Left ventricle myocardium inferior (tissue), 1 donor: ENCODE data around the gene HPX. TPM values are rescaled to one million over a fixed set of nuclear protein-coding genes. Genes with fewer than 3 reads are reported as not detected.
A peak's percentile ranks its signal among the peaks of the same experiment; 100 is the strongest.

Experiments
- DNase-seq: peaks from one replicate; pipeline ENCODE4 v3.0.0-alpha.2; 2020
- H3K27ac ChIP-seq: fragments of 200-600 bp; replicated peaks from 2 replicates; pipeline ENCODE4 v1.8.0; 2021
- H3K27me3 ChIP-seq: fragments of 200-600 bp; 2 replicates; pipeline ENCODE4 v1.8.0; 2021; ENCODE audit warnings: low read depth
- H3K36me3 ChIP-seq: fragments of 200-600 bp; 2 replicates; pipeline ENCODE4 v1.8.0; 2021
- H3K4me1 ChIP-seq: fragments of 200-600 bp; 2 replicates; pipeline ENCODE4 v1.8.0; 2021
- H3K4me3 ChIP-seq: fragments of 200-600 bp; 2 replicates; pipeline ENCODE4 v1.8.0; 2021; ENCODE audit warnings: mild to moderate bottlenecking, moderate library complexity
- H3K9me3 ChIP-seq: fragments of 200-600 bp; replicated peaks from 2 replicates; pipeline ENCODE4 v1.8.0; 2021
- CTCF ChIP-seq: fragments of 200-600 bp; IDR thresholded peaks from 2 replicates; pipeline ENCODE4 v1.8.0; 2021; ENCODE audit warnings: antibody characterized with exemption, mild to moderate bottlenecking, borderline replicate concordance
- intact Hi-C: fragments of 100-400 bp; cut with micrococcal nuclease; formaldehyde crosslinking; loops from one replicate; pipeline ENCODE4 v1.11.0; 2022
- total RNA-seq: library from RNA; stranded (reverse); fragmentation: NEBNext Ultra II Directional; extraction: Animal tissue kit (Norgen Biotek cat#: 25700); gene quantifications from one replicate; pipeline ENCODE4 v1.2.1, GENCODE V29; 2021
- donor health status: DM: no; HTN: yes; CAD: no; lungs with severe emphysema.

Gene HPX
- total RNA-seq, 1 donor from 2014 or later: 0.44 TPM

DNA sequence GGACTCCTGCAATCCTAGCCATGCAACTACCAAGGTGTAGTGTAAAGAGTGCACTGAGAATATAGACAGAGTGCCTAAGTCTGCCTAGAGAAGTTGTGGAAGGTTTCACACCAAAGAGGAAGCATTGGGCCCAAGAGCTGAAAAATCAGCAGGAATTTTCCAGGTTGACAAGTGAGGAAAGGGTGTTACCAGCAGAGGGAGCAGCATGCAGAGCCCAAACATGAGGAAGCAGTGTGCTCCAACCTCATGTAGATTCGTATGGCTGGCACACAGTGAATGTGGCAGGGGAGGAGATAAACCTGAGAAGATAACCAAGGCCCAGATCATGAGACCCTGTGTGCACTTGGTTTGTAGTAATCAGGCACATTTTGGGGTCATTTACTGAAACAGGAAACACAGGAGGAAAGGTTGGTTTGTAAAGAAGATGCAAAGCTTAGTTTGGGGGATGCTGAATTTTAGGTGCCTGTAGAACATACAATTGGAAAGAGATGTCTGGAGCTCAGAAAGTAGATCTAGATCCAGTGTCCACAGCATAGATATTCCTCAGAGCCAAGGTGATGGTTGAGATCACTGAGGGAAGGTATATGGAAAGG is 1.7 kb downstream of the HPX start:
- intact Hi-C loops: no loop called here
- TF ChIP-seq CTCF: peak; percentile 74
- H3K4me3 ChIP-seq: no peak overlapping the region
- no peak for DNase-seq
- H3K36me3 ChIP-seq: no peaks in the 10 kb centered on the region
- no peaks in the 10 kb centered on the region for H3K27me3 ChIP-seq
- no peaks in the 10 kb centered on the region for H3K9me3 ChIP-seq
- H3K27ac ChIP-seq: no peak overlapping the region
- no peaks in the 10 kb centered on the region for H3K4me1 ChIP-seq

DNA sequence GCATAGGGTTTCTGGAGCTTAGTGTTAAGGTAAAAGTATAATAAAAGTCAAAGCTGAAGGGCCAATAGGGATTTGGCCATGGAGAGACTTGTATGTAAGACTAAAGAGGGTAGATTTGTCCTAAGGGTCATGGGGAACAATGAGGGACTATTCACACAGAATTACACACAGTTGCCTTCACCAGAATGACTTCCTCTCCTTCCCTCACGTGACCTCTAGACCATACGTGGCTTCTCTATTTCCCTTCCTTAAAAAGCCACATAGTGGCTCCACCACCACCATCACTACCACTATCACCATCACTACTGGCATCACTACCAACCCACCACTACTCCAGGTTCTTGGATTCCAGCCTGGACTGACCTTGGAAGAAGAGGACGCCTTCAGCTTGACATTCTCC is 2.8 kb downstream of the HPX start:
- no peak for DNase-seq
- no peak for TF ChIP-seq CTCF
- Histone ChIP-seq H3K27ac (no peak overlapping the region), H3K4me3 (no peak overlapping the region), H3K4me1 (no peaks in the 10 kb centered on the region), H3K9me3 (no peaks in the 10 kb centered on the region), H3K36me3 (no peaks in the 10 kb centered on the region), H3K27me3 (no peaks in the 10 kb centered on the region)
- intact Hi-C loops: no loop called here

GRCh38 chr11:6437423-6437822 is 3.4 kb downstream of the HPX start:
- no peak for DNase-seq
- H3K27me3 ChIP-seq: no peaks in the 10 kb centered on the region
- no peaks in the 10 kb centered on the region for H3K9me3 ChIP-seq
- no peaks in the 10 kb centered on the region for H3K36me3 ChIP-seq
- H3K27ac ChIP-seq: no peak overlapping the region
- no peak overlapping the region for H3K4me3 ChIP-seq
- H3K4me1 ChIP-seq: no peaks in the 10 kb centered on the region
- intact Hi-C loops: no loop called here
- TF ChIP-seq CTCF: no peak

GRCh38 chr11:6433998-6434660 is 6.7 kb downstream of the HPX start:
- Histone ChIP-seq H3K9me3 (no peaks in the 10 kb centered on the region), H3K27me3 (no peaks in the 10 kb centered on the region), H3K4me1 (no peaks in the 10 kb centered on the region), H3K36me3 (no peaks in the 10 kb centered on the region), H3K27ac (no peak overlapping the region), H3K4me3 (no peak overlapping the region)
- TF ChIP-seq CTCF: no peak
- intact Hi-C loops: no loop called here
- DNase-seq: no peak

- Histone ChIP-seq H3K9me3 (no peaks in the 10 kb centered on the region), H3K27ac (no peak overlapping the region), H3K4me1 (no peaks in the 10 kb centered on the region), H3K27me3 (no peaks in the 10 kb centered on the region), H3K4me3 (no peak overlapping the region), H3K36me3 (no peaks in the 10 kb centered on the region)
- no peak for TF ChIP-seq CTCF
- no peak for DNase-seq
- intact Hi-C loops: no loop called here
These were observed 8.9 kb downstream of the HPX start for GRCh38 chr11:6431861-6432260.
